GM18867 (cell line): ENCODE results near the gene TBC1D28.
"Not testable (repeated sequence)": the region's sequence is repeated elsewhere in the genome, so short reads cannot be mapped to it uniquely, and the experiment has no call there.

Experiments used
- ATAC-seq: cut with Tn5 transposase; IDR thresholded peaks from one replicate; pipeline ENCODE4 v1.9.1; 2021; ENCODE audit warnings: mild to moderate bottlenecking, moderate library complexity; ENCODE audit not compliant: unreplicated experiment

TBC1D28 gene

DNA sequence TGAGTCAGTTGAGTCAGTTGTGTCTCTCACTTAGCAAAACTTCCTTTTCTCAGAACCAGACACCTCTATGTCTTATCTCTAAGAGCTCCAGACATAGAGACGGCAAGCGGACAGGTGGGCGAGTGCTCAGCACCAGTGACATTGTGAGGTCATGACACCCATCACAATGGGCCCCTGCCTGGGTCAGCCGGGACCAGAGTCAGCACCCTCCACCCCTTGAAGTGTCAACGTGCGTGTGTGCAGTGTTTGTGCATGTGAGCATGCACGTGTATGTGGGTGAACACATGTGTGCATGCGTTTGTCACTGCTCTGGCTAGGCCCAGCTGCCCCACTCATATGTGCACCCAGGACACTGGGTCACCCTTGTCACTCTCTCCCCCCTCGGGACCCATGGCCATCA, at the start of gene TBC1D28:
Gene TBC1D28 (minus strand): TSS at position 101 of the 400 bp plus-strand sequence. CDS start 3,039 bp downstream, outside the sequence.
- ATAC-seq, result not testable (repeated sequence)

DNA sequence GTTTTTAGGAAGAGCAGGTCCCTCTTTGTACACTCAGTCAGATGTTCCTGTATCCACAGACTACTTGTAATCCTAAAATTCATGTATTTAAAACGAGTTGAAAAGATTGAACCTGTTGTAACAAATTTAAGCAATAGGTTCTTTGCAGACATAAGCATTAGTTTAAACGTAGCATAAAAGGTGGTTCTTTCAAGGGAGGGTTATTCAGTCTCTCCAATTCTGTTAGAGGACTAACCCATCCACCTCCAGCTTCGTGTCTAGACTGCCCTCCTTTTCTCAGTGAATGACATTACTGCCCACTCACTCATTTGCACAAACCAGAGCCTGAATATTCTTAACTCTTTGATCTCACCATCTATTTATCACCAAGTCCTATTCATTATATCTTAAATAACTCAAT, 38.5 kb upstream of the TBC1D28 start:
- peak; percentile 9 for ATAC-seq

DNA sequence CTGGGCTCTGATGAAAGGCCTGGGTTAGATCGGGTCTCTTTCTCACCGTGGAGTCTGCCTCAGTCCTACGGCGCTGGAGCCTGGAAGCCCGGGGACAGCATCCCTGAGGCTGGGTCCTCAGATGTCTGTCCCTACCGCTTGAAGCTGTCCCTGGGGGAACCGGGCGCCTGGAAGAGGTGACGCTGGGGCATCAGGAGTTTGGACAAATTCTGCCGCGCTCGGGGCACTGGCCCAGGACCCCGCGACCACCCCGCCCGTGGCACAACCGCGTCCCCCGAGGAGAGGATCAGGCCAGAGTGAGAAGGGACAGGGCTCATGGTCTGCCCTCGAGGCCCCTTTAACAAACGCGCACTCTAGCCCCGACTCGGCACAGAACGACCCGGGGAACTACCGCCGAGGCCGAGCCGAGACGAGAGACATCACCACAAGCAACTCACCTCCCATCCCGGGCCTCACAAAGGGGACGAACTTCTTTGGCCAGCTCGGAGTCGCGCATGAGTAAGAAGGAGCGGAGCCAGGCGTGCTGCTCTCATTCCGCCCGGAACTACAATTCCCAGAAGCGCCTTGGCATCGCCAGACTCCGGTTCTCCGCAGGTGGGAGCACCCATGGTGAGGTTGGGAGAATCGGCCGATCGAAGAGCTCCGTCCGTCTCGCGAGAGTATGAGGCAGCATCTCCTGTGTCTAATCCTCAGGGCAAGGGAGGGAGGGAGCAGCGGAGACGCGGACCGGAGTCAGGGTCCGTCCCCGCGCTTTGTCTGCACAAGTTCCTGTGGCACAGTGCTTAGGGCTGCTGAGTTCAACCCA, 37.8 kb upstream of the TBC1D28 start, which contains the start of gene FOXO3B:
Gene FOXO3B (minus strand): TSS at position 548 of the 805 bp plus-strand sequence. CDS start 663 bp downstream, outside the sequence.
- ATAC-seq, result peak; percentile 85

DNA sequence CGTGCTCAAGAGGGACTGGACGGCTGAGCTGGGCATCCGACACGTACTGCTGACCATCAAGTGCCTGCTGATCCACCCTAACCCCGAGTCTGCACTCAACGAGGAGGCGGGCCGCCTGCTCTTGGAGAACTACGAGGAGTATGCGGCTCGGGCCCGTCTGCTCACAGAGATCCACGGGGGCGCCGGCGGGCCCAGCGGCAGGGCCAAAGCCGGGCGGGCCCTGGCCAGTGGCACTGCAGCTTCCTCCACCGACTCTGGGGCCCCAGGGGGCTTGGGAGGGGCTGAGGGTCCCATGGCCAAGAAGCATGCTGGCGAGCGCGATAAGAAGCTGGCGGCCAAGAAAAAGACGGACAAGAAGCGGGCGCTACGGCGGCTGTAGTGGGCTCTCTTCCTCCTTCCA, 33.2 kb upstream of the TBC1D28 start:
- ATAC-seq, result not testable (repeated sequence)

DNA sequence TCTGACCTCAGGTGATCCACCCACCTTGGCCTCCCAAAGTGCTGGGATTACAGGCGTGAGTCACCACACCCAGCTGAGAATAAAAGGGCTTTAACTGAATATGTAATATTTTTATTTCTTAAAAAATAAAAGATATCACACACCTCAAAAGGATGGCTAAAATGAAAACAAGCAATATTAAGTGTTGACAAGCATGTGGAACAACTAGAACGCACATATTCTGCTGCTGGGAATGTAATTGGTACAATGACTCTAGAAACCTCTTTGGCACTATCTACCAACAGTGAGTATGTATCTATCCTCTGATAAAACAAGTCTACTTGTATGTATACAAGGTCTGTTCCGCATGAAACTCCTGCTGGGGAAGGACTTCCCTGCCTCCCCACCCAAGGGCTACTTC, 32.7 kb upstream of the TBC1D28 start:
- not testable (repeated sequence) for ATAC-seq

DNA sequence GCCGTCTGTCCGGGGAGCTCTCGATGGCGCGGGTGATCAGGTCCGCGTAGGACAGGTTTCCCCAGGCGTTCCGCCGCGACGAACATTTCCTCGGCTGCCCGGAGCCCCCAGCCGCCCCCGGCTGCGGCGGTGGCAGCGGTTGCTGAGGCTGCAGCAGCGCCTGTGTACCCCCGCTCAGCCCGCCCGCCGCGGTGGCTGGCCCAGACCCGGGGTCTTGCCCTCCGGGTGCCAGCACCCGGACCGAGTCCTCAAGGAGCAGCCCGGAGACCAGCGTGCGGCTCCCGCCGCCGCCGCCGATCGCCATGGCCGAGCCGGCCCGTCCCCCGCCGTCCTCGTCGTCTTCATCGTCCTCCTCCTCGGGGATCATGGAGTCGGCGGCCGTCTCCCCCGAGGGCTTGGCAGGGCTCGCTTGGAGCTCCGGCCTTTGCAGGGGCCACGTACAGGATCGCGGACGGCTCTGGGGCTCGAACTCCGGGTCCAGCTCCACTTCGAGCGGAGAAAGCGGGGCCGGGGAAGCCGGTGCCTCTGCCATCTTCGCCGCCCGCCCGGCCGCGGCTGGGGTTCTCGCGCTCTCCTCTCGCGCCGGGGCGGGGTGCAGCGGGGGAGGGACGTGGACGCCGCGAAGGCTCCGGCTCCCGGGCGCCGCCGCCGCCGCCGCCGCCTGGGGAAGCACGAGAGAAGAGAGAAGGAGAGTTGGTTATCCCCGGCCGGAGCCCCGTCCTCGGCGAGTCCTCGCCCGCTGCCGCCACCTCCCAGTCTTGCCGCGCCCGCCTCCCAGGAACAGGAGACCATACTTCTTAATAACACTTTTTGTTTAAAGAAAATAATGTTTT, 28.4 kb upstream of the TBC1D28 start:
- ATAC-seq, result not testable (repeated sequence)

DNA sequence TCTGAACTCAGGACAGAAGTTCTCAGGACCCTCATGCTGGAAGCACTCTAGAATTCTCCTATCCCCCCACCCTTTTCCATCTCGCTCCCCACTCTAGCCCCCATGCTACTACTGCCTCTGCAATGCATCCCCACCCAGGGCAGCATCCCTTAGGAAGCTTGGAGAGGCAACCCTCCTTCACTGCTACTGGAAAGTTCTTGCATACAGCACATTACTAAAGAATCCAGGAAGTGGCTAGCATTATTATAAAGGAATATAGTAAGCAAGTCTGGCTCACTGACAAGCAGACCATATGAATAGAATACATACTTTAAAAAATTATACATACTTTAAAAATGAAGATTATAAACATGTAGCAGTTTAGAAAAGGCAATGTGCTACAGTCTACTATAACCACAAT, 24.4 kb upstream of the TBC1D28 start:
- ATAC-seq, result not testable (repeated sequence)

DNA sequence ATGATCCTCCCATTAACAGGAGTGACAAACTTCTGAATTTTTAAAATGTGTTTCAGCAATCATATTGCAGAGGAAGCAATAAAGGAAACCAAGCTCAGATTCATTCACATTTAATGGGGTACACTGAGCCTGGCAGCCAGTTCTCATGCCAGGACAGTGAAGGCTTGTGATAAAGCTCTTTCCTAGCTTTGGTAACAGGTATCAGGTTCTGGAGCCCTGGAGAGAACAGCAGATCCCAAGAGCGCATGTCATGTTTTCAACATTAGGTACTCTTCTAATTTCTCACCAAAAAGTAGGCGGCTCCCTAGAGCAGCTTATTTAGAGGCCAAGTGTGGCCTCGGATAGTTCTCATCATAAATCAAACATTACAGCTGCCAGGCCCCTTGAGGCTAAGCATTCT, 23.3 kb upstream of the TBC1D28 start:
- ATAC-seq, result not testable (repeated sequence)

DNA sequence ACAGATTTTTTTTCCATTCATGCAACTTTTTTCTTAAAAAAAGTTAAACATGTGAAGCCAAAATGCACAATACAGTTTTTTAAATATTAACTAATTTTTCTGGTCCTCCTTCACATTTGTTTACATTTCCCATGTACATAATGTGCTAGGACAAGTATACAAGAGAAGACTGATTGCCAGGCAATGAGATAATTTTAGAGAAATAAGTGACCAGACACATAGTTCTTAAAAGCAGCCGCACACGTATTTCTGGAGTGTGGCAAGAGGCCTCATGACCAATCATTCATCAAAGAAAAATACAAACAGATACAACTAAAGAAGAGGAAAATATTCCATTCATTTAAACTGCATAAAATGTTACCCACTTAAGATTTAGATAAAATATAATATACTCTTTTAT, 22.1 kb upstream of the TBC1D28 start:
- not testable (repeated sequence) for ATAC-seq

DNA sequence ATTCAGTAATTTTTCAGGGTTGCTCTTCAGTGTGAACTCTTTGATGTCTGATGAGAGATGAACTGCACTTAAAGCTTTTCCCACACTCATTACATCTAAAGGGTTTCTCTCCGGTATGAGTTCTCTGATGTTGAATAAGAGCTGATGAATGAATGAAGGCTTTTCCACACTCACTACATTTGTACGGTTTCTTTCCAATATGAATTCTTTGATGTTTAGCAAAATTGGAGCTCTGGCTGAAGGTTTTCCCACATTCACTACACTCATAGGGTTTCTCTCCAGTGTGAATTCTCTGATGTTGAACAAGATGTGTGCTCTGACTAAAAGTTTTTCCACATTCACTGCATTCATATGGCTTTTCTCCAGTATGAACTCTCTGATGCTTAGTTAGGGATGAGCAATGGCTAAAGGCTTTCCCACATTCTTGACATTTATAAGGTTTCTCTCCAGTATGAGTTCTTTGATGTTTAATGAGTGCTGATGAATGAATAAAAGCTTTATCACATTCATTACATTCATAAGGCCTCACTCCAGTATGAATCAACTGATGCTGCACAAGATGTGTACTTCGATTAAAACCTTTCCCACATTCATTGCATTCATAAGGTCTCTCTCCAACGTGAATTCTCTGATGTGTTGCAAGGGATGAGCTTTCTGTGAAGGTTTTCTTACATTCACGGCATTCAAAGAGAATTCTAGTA, 17.9 kb upstream of the TBC1D28 start:
- ATAC-seq, result not testable (repeated sequence)

DNA sequence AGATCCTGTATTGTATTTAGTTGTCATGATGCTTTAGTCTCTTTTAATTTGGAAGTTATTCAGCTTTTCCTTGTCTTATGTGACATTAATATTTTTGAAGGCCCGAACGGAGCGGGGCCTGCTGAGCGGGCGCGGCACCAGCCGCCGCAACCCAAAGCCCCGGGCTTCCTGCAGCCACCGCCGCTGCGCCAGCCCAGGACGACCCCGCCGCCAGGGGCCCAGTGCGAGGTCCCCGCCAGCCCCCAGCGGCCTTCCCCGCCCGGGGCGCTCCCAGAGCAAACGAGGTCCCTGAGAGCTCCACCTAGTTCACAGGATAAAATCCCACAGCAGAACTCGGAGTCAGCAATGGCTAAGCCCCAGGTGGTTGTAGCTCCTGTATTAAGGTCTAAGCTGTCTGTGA, 5.9 kb upstream of the TBC1D28 start:
- not testable (repeated sequence) for ATAC-seq

DNA sequence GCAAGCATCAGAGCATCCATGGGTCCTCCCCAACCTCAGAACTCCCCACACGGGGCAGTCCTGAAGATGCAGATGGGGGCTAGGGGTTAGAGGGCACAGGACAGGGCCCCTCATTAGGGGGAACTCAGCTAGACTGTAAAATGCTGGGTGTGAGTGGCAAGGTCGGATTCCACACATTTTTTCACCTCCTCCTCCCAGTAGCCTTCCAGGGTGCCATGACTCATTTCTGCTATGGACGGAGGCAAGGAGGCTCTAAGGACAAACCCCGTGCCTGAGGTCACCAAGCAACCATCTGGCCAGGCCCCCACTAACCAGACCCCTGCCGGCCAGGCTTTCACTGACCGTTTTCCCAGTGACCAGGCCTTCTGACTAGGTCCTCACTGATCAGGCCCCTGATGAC, 1.1 kb downstream of the TBC1D28 start:
- ATAC-seq, result not testable (repeated sequence)

DNA sequence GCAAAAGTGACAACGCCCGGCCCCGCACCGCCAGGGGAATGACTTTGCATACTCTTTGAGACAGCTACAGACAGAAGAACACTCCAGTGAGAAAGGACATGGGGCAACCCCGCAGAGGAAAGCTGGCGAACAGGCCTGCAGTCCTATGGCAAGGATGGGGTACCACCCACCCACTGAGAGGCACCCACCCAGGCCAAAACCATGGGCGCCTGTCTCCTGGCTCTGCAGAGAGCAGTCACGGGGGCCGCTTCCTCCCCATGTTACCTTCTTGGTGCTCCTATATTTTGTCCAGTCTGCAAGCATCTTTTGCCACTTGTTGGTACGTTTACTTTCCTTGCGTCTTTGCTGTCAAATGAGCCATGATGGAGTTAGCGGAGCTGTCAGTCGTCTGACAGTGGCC, 5.8 kb downstream of the TBC1D28 start:
- ATAC-seq, result not testable (repeated sequence)

DNA sequence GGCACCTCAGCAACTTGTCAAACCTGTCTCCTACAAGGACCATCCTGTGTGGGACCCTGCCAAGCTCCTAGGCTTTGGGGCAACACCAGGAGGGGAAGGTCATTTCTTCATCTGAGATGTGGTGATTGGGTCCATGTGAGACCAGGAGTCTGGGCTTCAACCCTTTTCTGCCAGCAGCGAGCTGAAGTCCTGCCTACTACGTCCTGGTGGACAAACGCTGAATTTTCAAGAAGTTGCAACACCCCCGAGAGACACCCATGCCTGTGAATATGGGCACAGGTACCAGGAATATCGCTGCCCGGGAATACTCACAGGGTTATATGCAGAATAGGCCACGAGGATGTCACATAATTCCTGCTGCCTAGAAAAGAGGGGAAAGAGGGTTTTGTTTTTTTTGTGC, 8.0 kb downstream of the TBC1D28 start:
- not testable (repeated sequence) for ATAC-seq

DNA sequence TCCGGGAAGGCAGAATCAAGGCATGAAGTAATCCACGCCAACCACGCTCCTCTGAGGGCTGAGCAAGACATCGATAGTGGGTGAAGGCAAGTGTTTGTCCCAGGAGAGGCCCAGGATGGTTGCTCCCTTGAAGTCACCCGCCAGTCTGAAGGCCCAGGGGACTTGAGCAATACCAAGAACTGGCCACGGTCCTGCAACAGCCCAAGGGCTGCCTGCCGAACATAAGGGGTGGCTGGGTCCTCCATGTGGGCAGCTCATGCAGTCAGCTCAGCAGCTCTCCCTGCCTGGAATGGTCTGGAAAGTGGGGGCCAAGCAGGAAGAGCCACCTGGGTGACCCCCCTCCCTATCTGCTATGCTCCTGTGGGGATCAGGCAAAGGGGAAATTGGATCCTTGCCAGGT, 8.4 kb downstream of the TBC1D28 start:
- not testable (repeated sequence) for ATAC-seq

DNA sequence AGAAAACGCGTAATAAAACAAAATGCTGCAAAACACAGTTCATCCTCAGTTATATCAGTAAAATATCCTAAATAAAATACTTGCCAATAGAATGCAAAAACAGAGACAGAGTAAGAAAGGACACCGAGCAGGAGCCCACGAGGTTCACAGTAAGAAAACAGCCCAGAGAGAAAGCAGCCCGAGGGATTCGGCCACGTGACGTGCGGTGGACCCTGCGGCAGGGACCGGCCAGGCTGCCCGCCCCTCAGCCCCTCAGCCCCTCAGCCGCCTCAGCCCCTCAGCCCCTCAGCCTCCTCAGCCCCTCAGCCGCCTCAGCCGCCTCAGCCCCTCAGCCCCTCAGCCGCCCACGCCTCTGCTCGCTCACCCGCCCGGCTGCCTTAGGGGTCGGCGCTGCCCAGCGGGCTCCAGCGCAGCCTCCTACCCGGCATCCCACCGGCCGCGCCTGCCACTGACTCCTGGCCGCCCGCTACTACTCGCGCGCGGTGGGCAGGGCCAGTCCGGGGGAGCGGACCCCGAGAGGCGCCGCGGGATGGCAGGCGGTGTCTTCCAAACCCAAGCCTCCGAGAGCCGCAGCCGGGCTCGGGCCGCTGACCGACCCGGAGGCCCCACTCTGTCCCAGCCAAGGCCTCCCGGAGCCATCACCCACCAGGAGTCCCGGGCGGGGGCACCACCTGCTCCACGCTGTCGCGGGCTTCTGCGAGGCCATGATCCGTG, 9.5 kb downstream of the TBC1D28 start:
- not testable (repeated sequence) for ATAC-seq

DNA sequence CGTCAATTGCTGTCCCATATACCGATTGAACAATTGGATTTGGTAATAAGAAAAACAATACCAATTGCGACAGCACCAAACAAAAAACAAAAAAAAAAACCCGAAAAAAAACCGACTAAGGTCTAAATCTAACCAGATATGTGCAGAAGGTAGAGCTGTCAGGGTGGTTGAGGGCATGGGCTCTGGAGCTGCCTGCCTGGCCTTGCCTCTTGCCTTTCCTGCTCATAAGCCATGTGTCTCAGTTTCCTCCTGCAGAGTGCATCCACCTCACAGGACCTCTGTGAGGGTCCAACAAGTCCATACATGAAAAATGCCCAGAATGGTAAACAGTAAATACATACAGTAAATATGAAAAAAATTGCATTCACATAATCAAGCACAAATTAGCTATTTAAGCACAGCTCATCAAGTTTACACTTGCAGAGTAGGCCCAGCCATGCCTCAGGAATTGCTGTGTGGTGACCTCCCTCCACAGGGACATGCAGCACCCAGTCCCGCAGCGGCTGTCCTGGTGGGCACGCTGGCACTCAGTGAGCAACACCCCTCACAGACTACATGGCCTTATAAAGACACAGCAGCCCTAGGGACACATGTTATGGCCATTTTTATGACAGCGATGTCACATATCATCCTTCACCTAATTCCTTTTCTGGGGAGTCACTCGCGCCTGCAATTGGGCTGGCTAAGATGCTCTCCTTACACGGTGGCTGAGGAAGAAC, 17.9 kb downstream of the TBC1D28 start:
- no peak for ATAC-seq

DNA sequence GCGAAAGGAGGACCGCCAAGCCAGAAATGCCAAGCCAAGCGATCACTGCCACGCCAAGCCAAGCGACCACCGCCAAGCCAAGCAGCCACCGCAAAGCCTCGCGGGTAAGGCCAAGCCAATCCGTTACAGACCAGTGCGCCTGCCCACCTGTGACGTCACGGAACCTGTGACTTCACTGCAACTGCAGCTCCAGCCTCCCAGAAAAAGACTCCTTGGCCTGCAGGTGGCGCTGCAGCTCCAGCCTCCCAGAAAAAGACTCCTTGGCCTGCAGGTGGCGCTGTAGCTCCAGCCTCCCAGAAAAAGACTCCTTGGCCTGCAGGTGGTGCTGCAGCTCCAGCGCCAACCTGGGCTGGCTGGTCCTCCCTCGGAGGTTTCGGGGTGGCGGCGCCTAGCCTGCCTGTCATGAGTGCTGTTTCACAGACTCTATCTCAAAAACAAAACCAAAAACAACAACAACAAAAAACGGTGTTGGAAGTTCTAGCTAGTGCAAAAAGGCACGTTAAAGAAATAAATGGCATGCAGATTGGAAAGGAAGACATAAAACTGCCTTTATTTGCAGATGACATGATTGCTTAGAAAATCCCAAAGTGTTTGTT, 18.6 kb downstream of the TBC1D28 start:
- peak; percentile 73 for ATAC-seq

DNA sequence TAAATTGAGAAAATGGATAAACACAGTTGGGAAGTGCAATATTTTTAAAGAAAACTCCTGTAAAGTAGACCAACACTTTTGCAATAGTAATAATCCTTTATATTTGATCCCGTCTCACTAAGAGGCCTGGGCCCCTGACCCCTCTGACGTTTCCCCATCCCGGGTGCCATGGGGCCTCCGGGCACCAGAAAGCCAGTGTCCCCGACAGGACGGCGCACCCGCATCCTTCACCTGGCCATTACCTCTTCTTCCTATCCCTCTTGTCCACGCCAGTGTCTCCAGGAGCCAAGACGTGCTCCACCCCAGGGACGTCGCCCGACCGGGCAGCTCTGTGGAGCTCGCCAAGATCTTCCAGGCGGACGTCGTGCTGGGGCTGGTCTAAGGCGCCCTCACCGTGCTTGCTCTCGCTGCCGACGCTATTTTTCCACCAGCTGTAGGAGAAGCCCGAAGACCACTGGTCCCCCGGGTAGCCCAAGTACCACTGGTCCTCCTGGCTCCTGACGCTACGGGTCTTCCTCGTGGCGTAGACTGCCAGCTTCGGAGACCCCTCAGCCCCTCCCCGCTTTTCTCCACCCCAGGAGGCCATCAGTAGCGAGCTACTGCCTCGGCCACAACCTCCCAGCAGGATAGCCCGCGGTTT, 19.2 kb downstream of the TBC1D28 start:
- ATAC-seq, result not testable (repeated sequence)
